ENCODE data around the gene SEPTIN12. TPM values are rescaled to one million over a fixed set of nuclear protein-coding genes. Genes with fewer than 3 reads are reported as not detected.

Gene SEPTIN12
- total and polyA plus RNA-seq, 2 experiments from 2014 or later, result not detected

- DNase-seq (ENCODE audit: low spot score), result no peak
- Histone ChIP-seq H3K79me2 (no peaks in the 10 kb centered on the region), H3K4me3 (no peak overlapping the region), H3K36me3 (replicated peaks; ENCODE audit: insufficient read depth, low read depth) (peaks cover 3% of the 10 kb centered on the region), H3K9me3 (ENCODE audit: low read depth) (no peaks in the 10 kb centered on the region), H3K4me1 (ENCODE audit: insufficient read depth) (no peaks in the 10 kb centered on the region), H4K20me1 (ENCODE audit: insufficient read depth, poor library complexity, severe bottlenecking) (no peaks in the 10 kb centered on the region), H3K9me2 (replicated peaks; ENCODE audit: insufficient read depth) (no peaks in the 10 kb centered on the region), H3K27ac (no peak overlapping the region), H2AFZ (no peak overlapping the region), H3K27me3 (no peaks in the 10 kb centered on the region), H3K4me2 (no peak overlapping the region)
- no peak for TF ChIP-seq EZH2phosphoT487 (IDR thresholded peaks at IDR 0.05; ENCODE audit: low read depth, severe bottlenecking, unreplicated experiment)
- TF ChIP-seq CTCF (IDR thresholded peaks at IDR 0.05; ENCODE audit: poor library complexity), result no peak
- no peak for TF ChIP-seq EZH2 (IDR thresholded peaks at IDR 0.05; ENCODE audit: borderline replicate concordance)
- 94% methylated on average over 8 of the region's 8 CpGs for WGBS (ENCODE audit: low lambda C conversion rate, missing lambda C conversion rate)
These were observed 37.1 kb upstream of the SEPTIN12 start for GRCh38 chr16:4825196-4825595.

GRCh38 chr16:4820652-4821051, 32.5 kb upstream of the SEPTIN12 start:
- no peaks in the 10 kb centered on the region for H3K36me3 ChIP-seq (replicated peaks; ENCODE audit: insufficient read depth, low read depth)
- no peaks in the 10 kb centered on the region for H3K9me3 ChIP-seq (ENCODE audit: low read depth)
- 97% methylated on average over 6 of the region's 6 CpGs for WGBS (ENCODE audit: low lambda C conversion rate, missing lambda C conversion rate)
- H3K27ac ChIP-seq, result no peak overlapping the region
- no peaks in the 10 kb centered on the region for H3K9me2 ChIP-seq (replicated peaks; ENCODE audit: insufficient read depth)
- no peak overlapping the region for H2AFZ ChIP-seq
- no peak for TF ChIP-seq EZH2phosphoT487 (IDR thresholded peaks at IDR 0.05; ENCODE audit: low read depth, severe bottlenecking, unreplicated experiment)
- no peak for TF ChIP-seq EZH2 (IDR thresholded peaks at IDR 0.05; ENCODE audit: borderline replicate concordance)
- TF ChIP-seq CTCF (IDR thresholded peaks at IDR 0.05; ENCODE audit: poor library complexity), result no peak
- no peaks in the 10 kb centered on the region for H4K20me1 ChIP-seq (ENCODE audit: insufficient read depth, poor library complexity, severe bottlenecking)
- H3K27me3 ChIP-seq, result no peaks in the 10 kb centered on the region
- DNase-seq (ENCODE audit: low spot score), result no peak
- no peaks in the 10 kb centered on the region for H3K79me2 ChIP-seq
- no peak overlapping the region for H3K4me2 ChIP-seq
- H3K4me1 ChIP-seq (ENCODE audit: insufficient read depth), result no peaks in the 10 kb centered on the region
- no peak overlapping the region for H3K4me3 ChIP-seq

- Histone ChIP-seq H3K27ac (no peak overlapping the region), H3K36me3 (replicated peaks; ENCODE audit: insufficient read depth, low read depth) (no peaks in the 10 kb centered on the region), H2AFZ (no peak overlapping the region), H4K20me1 (ENCODE audit: insufficient read depth, poor library complexity, severe bottlenecking) (no peaks in the 10 kb centered on the region), H3K9me3 (ENCODE audit: low read depth) (no peaks in the 10 kb centered on the region), H3K4me3 (no peak overlapping the region), H3K79me2 (no peaks in the 10 kb centered on the region), H3K27me3 (no peaks in the 10 kb centered on the region), H3K4me1 (ENCODE audit: insufficient read depth) (no peaks in the 10 kb centered on the region), H3K4me2 (no peak overlapping the region), H3K9me2 (replicated peaks; ENCODE audit: insufficient read depth) (no peaks in the 10 kb centered on the region)
- DNase-seq (ENCODE audit: low spot score), result no peak
- WGBS (ENCODE audit: low lambda C conversion rate, missing lambda C conversion rate), result 93% methylated on average over 16 of the region's 16 CpGs
- TF ChIP-seq EZH2phosphoT487 (IDR thresholded peaks at IDR 0.05; ENCODE audit: low read depth, severe bottlenecking, unreplicated experiment) (no peak), CTCF (IDR thresholded peaks at IDR 0.05; ENCODE audit: poor library complexity) (no peak), EZH2 (IDR thresholded peaks at IDR 0.05; ENCODE audit: borderline replicate concordance) (no peak)
These were observed 26.5 kb upstream of the SEPTIN12 start for GRCh38 chr16:4814542-4815173.

Measured in hepatocyte (in vitro differentiated cells).